Esophagus squamous epithelium (tissue), 5 donors: Measurements from ENCODE around the gene A4GNT. TPM values are rescaled to one million over a fixed set of nuclear protein-coding genes. Genes with fewer than 3 reads are reported as not detected.

ENCODE experiments used
- DNase-seq: peaks from one replicate; lab custom pipeline; 2025; lab: John Stamatoyannopoulos, UW
- H3K27ac ChIP-seq, 4 donors: fragments of 200-600 bp; sonication (generic); one replicate each; pipeline ENCODE4 v1.5.1; 2016 to 2019; ENCODE audit warnings: mild to moderate bottlenecking in 1 of 4
- H3K27me3 ChIP-seq, 4 donors: fragments of 200-600 bp; sonication (generic); 1 replicate in 3 of 4; 2 replicates in 1 of 4; pipeline versions ENCODE4 v1.5.1 to v1.6.0; 2017 to 2021; ENCODE audit warnings: antibody characterized with exemption in 1 of 4
- H3K36me3 ChIP-seq, 3 donors: fragments of 200-600 bp; sonication (generic); one replicate each; pipeline ENCODE4 v1.5.1; 2016 to 2019
- H3K4me1 ChIP-seq, 3 donors: fragments of 200-600 bp; sonication (generic); one replicate each; pipeline ENCODE4 v1.5.1; 2017 to 2019
- H3K4me3 ChIP-seq, 4 donors: fragments of 200-600 bp; sonication (generic); 1 replicate in 3 of 4; 2 replicates in 1 of 4; pipeline ENCODE4 v1.5.1; 2016 to 2019; ENCODE audit warnings: mild to moderate bottlenecking in 2 of 4, moderate library complexity in 1 of 4
- H3K9me3 ChIP-seq, 3 donors: fragments of 200-600 bp; sonication (generic); one replicate each; pipeline ENCODE4 v1.5.1; 2016 to 2019
- POLR2A ChIP-seq, 4 donors: fragments of 450-650 bp; IDR thresholded peaks; one replicate each; pipeline ENCODE4 v1.6.1; 2017; ENCODE audit warnings: antibody characterized with exemption in 4 of 4, mild to moderate bottlenecking in 4 of 4, moderate library complexity in 3 of 4
- WGBS, 2 donors: methylation state at CpG; one replicate each; pipeline ENCODE4 v1.1.5; 2018; 5-methylcytosine and 5-hydroxymethylcytosine counted together
- intact Hi-C: fragments of 100-400 bp; cut with DNase I; formaldehyde crosslinking; loops from one replicate; pipeline ENCODE4 v1.15.0; 2022
- total RNA-seq, 4 donors: library from RNA; depleted of rRNA; stranded (reverse); fragments of >200 nt; gene quantifications; one replicate each; pipeline ENCODE4 v1.1.0, GENCODE V29; 2016
- TF ChIP-seq, protein P1 (sequence below), 6 experiments: fragments of 450-650 bp in 4 of 6; fragments of 200-600 bp in 2 of 6; sonication (generic) in 2 of 6; IDR thresholded peaks; one replicate each; pipeline ENCODE4 v1.5.1; 2016 to 2019; ENCODE audit warnings: antibody characterized with exemption in 6 of 6, mild to moderate bottlenecking in 4 of 6, moderate library complexity in 4 of 6
- donor health status: DM: yes; HTN: yes; CAD: no.

A4GNT gene
- total RNA-seq, 4 donors from 2014 or later, result not detected

- Histone ChIP-seq H3K27me3 (no peaks in the 10 kb centered on the region), H3K4me1 (no peaks in the 10 kb centered on the region), H3K36me3 (no peaks in the 10 kb centered on the region), H3K9me3 (no peaks in the 10 kb centered on the region), H3K27ac (no peak overlapping the region), H3K4me3 (no peak overlapping the region)
- no peak for DNase-seq
- intact Hi-C loops, result no loop called here
- no peak for TF ChIP-seq POLR2A (IDR thresholded peaks at IDR 0.05)
- TF ChIP-seq, protein P1, sequence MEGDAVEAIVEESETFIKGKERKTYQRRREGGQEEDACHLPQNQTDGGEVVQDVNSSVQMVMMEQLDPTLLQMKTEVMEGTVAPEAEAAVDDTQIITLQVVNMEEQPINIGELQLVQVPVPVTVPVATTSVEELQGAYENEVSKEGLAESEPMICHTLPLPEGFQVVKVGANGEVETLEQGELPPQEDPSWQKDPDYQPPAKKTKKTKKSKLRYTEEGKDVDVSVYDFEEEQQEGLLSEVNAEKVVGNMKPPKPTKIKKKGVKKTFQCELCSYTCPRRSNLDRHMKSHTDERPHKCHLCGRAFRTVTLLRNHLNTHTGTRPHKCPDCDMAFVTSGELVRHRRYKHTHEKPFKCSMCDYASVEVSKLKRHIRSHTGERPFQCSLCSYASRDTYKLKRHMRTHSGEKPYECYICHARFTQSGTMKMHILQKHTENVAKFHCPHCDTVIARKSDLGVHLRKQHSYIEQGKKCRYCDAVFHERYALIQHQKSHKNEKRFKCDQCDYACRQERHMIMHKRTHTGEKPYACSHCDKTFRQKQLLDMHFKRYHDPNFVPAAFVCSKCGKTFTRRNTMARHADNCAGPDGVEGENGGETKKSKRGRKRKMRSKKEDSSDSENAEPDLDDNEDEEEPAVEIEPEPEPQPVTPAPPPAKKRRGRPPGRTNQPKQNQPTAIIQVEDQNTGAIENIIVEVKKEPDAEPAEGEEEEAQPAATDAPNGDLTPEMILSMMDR (IDR thresholded peaks at IDR 0.05), result no peak
Measured at GRCh38 chr3:138140940-138141339, 8.8 kb upstream of the A4GNT start.

- TF ChIP-seq, protein P1 (IDR thresholded peaks at IDR 0.05), result no peak
- no peak for TF ChIP-seq POLR2A (IDR thresholded peaks at IDR 0.05)
- 37 to 38% methylated on average over 2 of the region's 2 CpGs for WGBS, 2 donors
- intact Hi-C loops, result no loop called here
Measured at GRCh38 chr3:138139691-138140090, 7.5 kb upstream of the A4GNT start.

GRCh38 chr3:138137861-138138260 lies 5.7 kb upstream of the A4GNT start:
- no peak overlapping the region for H3K4me3 ChIP-seq
- H3K4me1 ChIP-seq, result no peaks in the 10 kb centered on the region
- H3K36me3 ChIP-seq, result no peaks in the 10 kb centered on the region
- DNase-seq, result no peak
- no peaks in the 10 kb centered on the region for H3K27me3 ChIP-seq
- TF ChIP-seq, protein P1 (IDR thresholded peaks at IDR 0.05), result no peak
- no peak for TF ChIP-seq POLR2A (IDR thresholded peaks at IDR 0.05)
- WGBS, 2 donors, result 57 to 75% methylated on average over 2 of the region's 2 CpGs
- intact Hi-C loops, result no loop called here
- H3K9me3 ChIP-seq, result no peaks in the 10 kb centered on the region
- no peak overlapping the region for H3K27ac ChIP-seq

More at GRCh38 chr3:138139691-138140090, 7.5 kb upstream of the A4GNT start:
- no peaks in the 10 kb centered on the region for H3K9me3 ChIP-seq
- no peak overlapping the region for H3K4me3 ChIP-seq
- no peak overlapping the region for H3K27ac ChIP-seq
- no peaks in the 10 kb centered on the region for H3K36me3 ChIP-seq
- no peaks in the 10 kb centered on the region for H3K27me3 ChIP-seq
- no peak for DNase-seq
- no peaks in the 10 kb centered on the region for H3K4me1 ChIP-seq

- Histone ChIP-seq H3K27ac (no peak overlapping the region), H3K27me3 (no peaks in the 10 kb centered on the region), H3K9me3 (no peaks in the 10 kb centered on the region), H3K4me1 (no peaks in the 10 kb centered on the region), H3K36me3 (no peaks in the 10 kb centered on the region), H3K4me3 (no peak overlapping the region)
- 66 to 75% methylated on average over 3 of the region's 3 CpGs for WGBS, 2 donors
- intact Hi-C loops, result no loop called here
- no peak for DNase-seq
- TF ChIP-seq, protein P1 (IDR thresholded peaks at IDR 0.05), result no peak
- no peak for TF ChIP-seq POLR2A (IDR thresholded peaks at IDR 0.05)
Measured at GRCh38 chr3:138136201-138136600, 4.0 kb upstream of the A4GNT start.

DNA sequence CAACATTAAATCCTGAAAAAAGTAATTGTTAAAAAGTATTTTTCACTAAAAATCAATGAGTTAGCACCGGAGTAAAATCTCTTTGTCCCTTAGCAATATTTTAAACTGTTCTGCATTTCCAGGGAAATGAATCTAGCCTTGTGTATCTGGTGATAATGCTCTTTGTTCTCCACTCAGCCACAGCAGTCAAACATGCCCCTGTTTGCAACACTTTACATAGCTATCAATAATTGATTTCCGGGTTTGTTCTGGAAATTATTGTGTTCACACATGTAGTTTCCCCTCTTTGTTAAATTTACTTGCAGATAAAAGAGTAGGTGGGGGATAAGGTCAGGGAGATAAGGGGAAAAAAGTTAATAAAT lies 3.6 kb upstream of the A4GNT start:
- no peak for DNase-seq
- Histone ChIP-seq H3K36me3 (no peaks in the 10 kb centered on the region), H3K4me3 (no peak overlapping the region), H3K27me3 (no peaks in the 10 kb centered on the region), H3K27ac (no peak overlapping the region), H3K9me3 (no peaks in the 10 kb centered on the region), H3K4me1 (no peaks in the 10 kb centered on the region)
- 38 to 51% methylated on average over 2 of the region's 2 CpGs for WGBS, 2 donors
- intact Hi-C loops, result no loop called here
- TF ChIP-seq, protein P1 (IDR thresholded peaks at IDR 0.05), result no peak
- no peak for TF ChIP-seq POLR2A (IDR thresholded peaks at IDR 0.05)
